ENCODE measurements around the gene SIAH3. TPM values are rescaled to one million over a fixed set of nuclear protein-coding genes. Genes with fewer than 3 reads are reported as not detected.

Gene SIAH3
- total RNA-seq, 1 donor from 2014 or later: not detected

DNA sequence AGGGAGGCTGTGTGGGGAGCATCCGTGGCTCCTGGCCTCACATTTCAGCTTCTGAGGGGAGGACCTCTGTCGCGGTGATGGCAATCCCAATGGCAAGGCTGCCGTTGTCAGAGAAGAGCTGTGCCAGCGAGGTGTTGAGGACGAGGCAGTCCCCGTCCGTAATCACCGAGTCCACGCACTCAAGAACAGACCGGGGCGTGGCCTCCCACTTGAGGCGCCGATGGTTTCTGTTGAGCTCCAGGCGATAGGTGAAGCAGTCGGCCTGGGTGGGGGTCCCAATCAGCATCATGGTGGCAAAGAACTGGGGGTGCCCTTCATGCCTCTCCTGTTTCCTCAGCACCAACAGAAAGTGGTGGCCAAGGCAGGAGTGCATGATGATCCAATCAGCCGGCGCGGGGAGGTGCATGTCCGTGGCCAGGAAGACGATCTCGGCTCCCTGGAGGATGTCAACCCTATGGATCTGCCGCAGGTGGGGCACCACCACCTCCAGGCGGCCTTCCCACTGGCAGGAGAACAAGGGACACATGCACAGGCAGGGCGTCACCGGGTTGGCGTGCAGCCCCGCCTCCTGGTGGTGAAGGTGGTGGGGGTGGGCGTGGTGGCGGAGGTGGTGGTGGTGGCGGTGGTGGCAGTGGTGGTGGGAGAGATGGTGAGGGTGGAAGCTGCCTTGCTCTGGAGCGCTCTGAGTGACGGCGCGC, 68.1 kb downstream of the SIAH3 start:
- no peaks in the 10 kb centered on the region for H3K9me3 ChIP-seq (replicated peaks)
- H3K4me3 ChIP-seq: no peak overlapping the region
- no peaks in the 10 kb centered on the region for H3K27me3 ChIP-seq (ENCODE audit: low read depth)
- TF ChIP-seq, protein P1, sequence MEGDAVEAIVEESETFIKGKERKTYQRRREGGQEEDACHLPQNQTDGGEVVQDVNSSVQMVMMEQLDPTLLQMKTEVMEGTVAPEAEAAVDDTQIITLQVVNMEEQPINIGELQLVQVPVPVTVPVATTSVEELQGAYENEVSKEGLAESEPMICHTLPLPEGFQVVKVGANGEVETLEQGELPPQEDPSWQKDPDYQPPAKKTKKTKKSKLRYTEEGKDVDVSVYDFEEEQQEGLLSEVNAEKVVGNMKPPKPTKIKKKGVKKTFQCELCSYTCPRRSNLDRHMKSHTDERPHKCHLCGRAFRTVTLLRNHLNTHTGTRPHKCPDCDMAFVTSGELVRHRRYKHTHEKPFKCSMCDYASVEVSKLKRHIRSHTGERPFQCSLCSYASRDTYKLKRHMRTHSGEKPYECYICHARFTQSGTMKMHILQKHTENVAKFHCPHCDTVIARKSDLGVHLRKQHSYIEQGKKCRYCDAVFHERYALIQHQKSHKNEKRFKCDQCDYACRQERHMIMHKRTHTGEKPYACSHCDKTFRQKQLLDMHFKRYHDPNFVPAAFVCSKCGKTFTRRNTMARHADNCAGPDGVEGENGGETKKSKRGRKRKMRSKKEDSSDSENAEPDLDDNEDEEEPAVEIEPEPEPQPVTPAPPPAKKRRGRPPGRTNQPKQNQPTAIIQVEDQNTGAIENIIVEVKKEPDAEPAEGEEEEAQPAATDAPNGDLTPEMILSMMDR (IDR thresholded peaks at IDR 0.05; ENCODE audit: borderline replicate concordance): no peak
- intact Hi-C loops (cut with micrococcal nuclease): no loop called here
- no peak for DNase-seq
- H3K27ac ChIP-seq (replicated peaks): no peak overlapping the region
- H3K4me1 ChIP-seq: peaks cover 26% of the 10 kb centered on the region
- no peaks in the 10 kb centered on the region for H3K36me3 ChIP-seq

DNA sequence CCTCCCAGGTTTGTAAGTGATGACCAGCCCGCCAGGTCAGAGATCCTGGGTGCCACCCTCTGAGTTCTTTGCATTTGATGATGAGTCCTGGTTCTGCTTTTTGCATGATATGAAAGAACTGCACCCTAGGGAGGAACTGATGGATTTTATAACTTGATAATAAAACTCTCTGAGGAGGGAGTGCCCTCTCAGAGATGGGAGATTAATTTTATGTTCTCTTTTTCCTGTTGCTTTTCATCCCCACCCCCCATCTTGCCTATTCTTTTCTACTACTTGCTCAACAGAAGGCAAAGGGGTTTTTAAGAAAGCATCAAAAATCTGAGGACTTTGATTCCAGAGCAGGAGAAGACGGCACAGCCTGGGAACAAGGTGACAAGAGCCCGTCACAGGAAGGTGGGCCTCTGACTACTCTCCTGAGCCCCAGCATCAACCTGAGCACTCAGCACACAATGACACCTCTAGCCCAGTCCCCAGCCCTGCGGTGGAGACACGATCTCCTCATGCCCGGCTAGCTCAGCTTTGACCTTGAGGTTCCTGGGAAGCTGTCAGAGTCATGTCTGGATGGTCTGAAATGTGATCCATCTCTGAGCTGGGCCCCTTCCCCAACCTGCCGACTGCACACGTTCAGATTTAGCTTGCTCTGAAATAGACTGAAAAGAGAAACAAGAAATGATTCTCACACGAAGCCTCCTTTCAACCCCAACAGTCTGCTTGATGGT, 69.1 kb downstream of the SIAH3 start:
- Histone ChIP-seq H3K9me3 (replicated peaks) (no peaks in the 10 kb centered on the region), H3K36me3 (no peaks in the 10 kb centered on the region), H3K27ac (replicated peaks) (peak overlapping the region; percentile 22), H3K27me3 (ENCODE audit: low read depth) (no peaks in the 10 kb centered on the region), H3K4me1 (peaks cover 26% of the 10 kb centered on the region), H3K4me3 (no peak overlapping the region)
- intact Hi-C loops (cut with micrococcal nuclease): no loop called here
- no peak for DNase-seq
- TF ChIP-seq, protein P1 (IDR thresholded peaks at IDR 0.05; ENCODE audit: borderline replicate concordance): no peak

DNA sequence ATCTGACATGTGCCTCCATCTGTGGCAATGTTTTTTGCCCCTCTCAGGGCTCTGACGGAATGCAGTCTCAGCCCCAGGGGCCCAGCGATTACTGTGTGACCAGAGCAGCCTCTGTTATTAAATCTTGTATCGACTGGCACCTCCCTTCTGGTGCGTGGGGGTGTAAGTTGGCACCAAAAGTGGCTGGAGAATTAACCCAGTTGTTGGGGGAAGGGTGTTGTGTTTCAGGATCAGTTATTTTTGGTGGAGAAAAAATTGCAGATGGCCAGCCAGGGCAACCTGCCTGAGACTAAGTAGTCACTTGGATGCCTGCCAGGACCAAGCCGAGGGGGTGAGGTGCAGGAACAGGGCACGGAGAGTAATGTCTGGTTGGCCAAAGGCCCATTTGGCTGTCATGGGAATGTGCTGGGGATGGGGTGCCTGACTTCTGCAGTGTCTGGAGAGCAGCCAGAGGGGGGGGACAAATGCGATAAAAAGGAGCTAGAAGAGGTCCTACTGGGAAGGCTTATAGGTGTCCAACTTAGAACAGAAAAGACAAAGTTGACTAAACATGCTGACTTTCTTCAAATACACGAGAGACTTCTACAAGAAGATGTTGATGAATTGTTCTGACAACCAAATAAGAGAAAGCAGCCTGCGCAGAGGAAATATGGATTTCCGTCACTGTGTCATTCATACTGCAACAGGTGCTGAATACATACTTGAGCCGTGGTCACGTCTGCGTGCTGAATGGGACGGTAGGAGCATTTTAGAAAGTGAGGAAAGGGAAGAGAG, 69.8 kb downstream of the SIAH3 start:
- H3K9me3 ChIP-seq (replicated peaks): no peaks in the 10 kb centered on the region
- TF ChIP-seq, protein P1 (IDR thresholded peaks at IDR 0.05; ENCODE audit: borderline replicate concordance): no peak
- no peak overlapping the region for H3K4me3 ChIP-seq
- H3K36me3 ChIP-seq: no peaks in the 10 kb centered on the region
- H3K4me1 ChIP-seq: peaks cover 26% of the 10 kb centered on the region
- H3K27ac ChIP-seq (replicated peaks): peak overlapping the region; percentile 45
- peak; percentile 75 for DNase-seq
- intact Hi-C loops (cut with micrococcal nuclease): no loop called here
- H3K27me3 ChIP-seq (ENCODE audit: low read depth): no peaks in the 10 kb centered on the region

DNA sequence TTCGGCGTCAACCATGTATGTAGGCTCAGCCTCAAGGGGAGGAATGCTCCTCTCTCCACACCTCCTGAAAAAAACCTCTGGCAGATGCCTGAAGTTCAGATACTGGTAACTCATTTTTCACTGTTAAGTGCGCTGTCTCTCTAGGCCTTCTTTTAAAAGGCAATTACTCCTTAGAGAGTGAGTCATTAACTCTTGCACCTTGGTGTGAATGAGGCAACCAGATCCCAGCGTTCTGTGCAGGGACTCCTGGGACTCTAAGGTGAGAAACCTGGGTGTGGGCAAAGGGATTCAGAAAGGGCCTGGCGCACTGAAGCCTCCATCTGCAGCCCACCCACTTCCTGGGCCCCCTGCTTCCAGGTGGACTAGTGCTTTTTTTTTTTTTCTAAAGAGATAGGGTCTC, 71.7 kb downstream of the SIAH3 start:
- Histone ChIP-seq H3K9me3 (replicated peaks) (no peaks in the 10 kb centered on the region), H3K36me3 (no peaks in the 10 kb centered on the region), H3K4me3 (no peak overlapping the region), H3K4me1 (peaks cover 10% of the 10 kb centered on the region), H3K27me3 (ENCODE audit: low read depth) (no peaks in the 10 kb centered on the region), H3K27ac (replicated peaks) (no peak overlapping the region)
- TF ChIP-seq, protein P1 (IDR thresholded peaks at IDR 0.05; ENCODE audit: borderline replicate concordance): no peak
- intact Hi-C loops (cut with micrococcal nuclease): no loop called here
- no peak for DNase-seq

DNA sequence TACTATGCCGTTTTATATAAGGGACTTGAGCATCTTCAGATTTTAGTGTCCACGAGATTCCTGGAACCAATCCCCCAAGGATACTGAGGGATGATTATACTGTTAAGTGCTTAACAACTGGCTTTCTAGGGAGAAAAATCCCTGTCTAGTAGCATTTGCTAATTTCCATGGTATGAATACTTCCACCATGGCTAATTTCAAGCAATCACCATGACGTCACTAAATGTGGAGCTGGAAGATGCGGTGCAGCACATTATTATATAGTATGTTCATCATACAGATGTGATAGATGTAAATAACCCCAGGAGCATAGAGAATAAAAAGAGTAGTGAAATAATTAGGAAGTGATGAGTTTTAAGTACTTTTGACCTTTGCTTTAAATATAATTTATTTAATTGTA, 72.7 kb downstream of the SIAH3 start:
- Histone ChIP-seq H3K9me3 (replicated peaks) (no peaks in the 10 kb centered on the region), H3K27me3 (ENCODE audit: low read depth) (peaks cover 3% of the 10 kb centered on the region), H3K4me1 (peaks cover 10% of the 10 kb centered on the region), H3K4me3 (no peak overlapping the region), H3K36me3 (no peaks in the 10 kb centered on the region), H3K27ac (replicated peaks) (no peak overlapping the region)
- intact Hi-C loops (cut with micrococcal nuclease): no loop called here
- TF ChIP-seq, protein P1 (IDR thresholded peaks at IDR 0.05; ENCODE audit: borderline replicate concordance): no peak
- DNase-seq: no peak

Data from left ventricle myocardium inferior (tissue), 1 donor.